HG02943 (cell line): Measurements from ENCODE around the gene DUSP23.
A peak's percentile ranks its signal among the peaks of the same experiment; 100 is the strongest.

Experiments
- ATAC-seq: cut with Tn5 transposase; IDR thresholded peaks from one replicate; pipeline ENCODE4 v1.9.1; 2021; ENCODE audit warnings: mild to moderate bottlenecking, low read depth, moderate library complexity; ENCODE audit not compliant: unreplicated experiment

DUSP23 gene

GRCh38 chr1:159780583-159781582 is at the start of gene DUSP23:
Gene DUSP23 (plus strand): TSS chr1:159780962. CDS start chr1:159781101, 139 bp downstream.
- peak; percentile 98 for ATAC-seq

GRCh38 chr1:159737238-159737916 is 43.4 kb upstream of the DUSP23 start:
- ATAC-seq = no peak

GRCh38 chr1:159743651-159744410 is 36.9 kb upstream of the DUSP23 start:
- no peak for ATAC-seq

GRCh38 chr1:159746666-159747065 is 34.1 kb upstream of the DUSP23 start:
- no peak for ATAC-seq

- no peak for ATAC-seq
These were observed 32.4 kb upstream of the DUSP23 start for GRCh38 chr1:159748370-159748769.

GRCh38 chr1:159749630-159750029 is 31.1 kb upstream of the DUSP23 start:
- ATAC-seq = no peak

- ATAC-seq = no peak
These were observed 30.1 kb upstream of the DUSP23 start for GRCh38 chr1:159750621-159751020.

GRCh38 chr1:159751031-159751430 is 29.7 kb upstream of the DUSP23 start:
- no peak for ATAC-seq

GRCh38 chr1:159752135-159752580 is 28.6 kb upstream of the DUSP23 start:
- ATAC-seq = no peak

GRCh38 chr1:159753386-159753785 is 27.4 kb upstream of the DUSP23 start:
- no peak for ATAC-seq

- ATAC-seq = no peak
These were observed 25.2 kb upstream of the DUSP23 start for GRCh38 chr1:159755451-159756007.

- no peak for ATAC-seq
These were observed 24.4 kb upstream of the DUSP23 start for GRCh38 chr1:159756397-159756796.

GRCh38 chr1:159763686-159764085 is 17.1 kb upstream of the DUSP23 start:
- no peak for ATAC-seq

GRCh38 chr1:159765806-159766205 is 15.0 kb upstream of the DUSP23 start:
- no peak for ATAC-seq

- ATAC-seq = no peak
These were observed 9.5 kb upstream of the DUSP23 start for GRCh38 chr1:159771127-159771895.

- no peak for ATAC-seq
These were observed 6.3 kb upstream of the DUSP23 start for GRCh38 chr1:159774465-159774864.

- no peak for ATAC-seq
These were observed 5.0 kb upstream of the DUSP23 start for GRCh38 chr1:159775716-159776115.

- ATAC-seq = no peak
These were observed 2.5 kb upstream of the DUSP23 start for GRCh38 chr1:159778266-159778665.

- no peak for ATAC-seq
These were observed 1.3 kb upstream of the DUSP23 start for GRCh38 chr1:159779403-159779851.

- ATAC-seq = no peak
These were observed 1.2 kb downstream of the DUSP23 start for GRCh38 chr1:159781992-159782391.
